GM23338 (cell line): ENCODE data around the gene SREBF2.

Experiments used
- CREB1 ChIP-seq: fragments of 250-450 bp; sonication (Bioruptor Pico); IDR thresholded peaks from 2 replicates; pipeline ENCODE4 v1.5.0; 2020; ENCODE audit warnings: low read depth, mild to moderate bottlenecking, moderate library complexity
- EZH2 ChIP-seq: fragments of 200-600 bp; sonication (generic); IDR thresholded peaks from one replicate; pipeline ENCODE4 v1.8.0; 2017; ENCODE audit warnings: antibody characterized with exemption, mild to moderate bottlenecking, low read depth; ENCODE audit not compliant: unreplicated experiment
- TF ChIP-seq, protein P1 (sequence below), 2 experiments: fragments of 200-600 bp in 1 of 2; sonication (generic) in 1 of 2; conservative IDR thresholded peaks; 2 replicates each; pipeline versions ENCODE4 v1.5.1 to v1.6.1; 2016 to 2017; ENCODE audit warnings: antibody characterized with exemption in 2 of 2, low read depth in 2 of 2, mild to moderate bottlenecking in 2 of 2, moderate library complexity in 1 of 2
- TF ChIP-seq, protein P2 (sequence below): IDR thresholded peaks from one replicate; pipeline ENCODE4 v1.6.1; 2018; ENCODE audit warnings: antibody characterized with exemption; ENCODE audit not compliant: unreplicated experiment

DNA sequence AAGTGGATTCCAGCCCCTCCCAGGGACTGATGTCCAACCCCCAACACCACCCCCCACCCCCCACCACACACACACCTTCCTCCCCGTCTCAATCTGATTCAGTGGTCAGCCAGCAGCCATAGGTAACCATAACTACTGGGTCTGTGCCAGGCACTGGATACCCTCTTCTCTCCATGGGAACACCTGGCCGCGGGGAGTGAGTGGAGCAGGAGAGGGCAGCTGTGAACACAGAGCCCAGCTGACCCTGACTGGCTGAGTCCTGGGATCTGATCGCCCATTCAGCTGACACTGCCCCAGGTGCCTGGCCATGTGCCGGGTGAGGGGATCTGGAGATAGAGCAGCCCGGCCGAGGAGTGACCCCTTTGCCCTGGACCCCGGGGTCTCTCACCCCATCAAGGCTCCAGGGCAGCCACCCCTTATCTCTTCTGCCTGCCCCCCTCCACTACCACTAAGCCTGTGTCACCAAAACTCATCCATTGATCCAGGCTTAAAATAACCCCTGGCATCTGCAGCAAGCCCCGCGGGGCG lies 84.5 kb downstream of the SREBF2 start:
- TF ChIP-seq, protein P1, sequence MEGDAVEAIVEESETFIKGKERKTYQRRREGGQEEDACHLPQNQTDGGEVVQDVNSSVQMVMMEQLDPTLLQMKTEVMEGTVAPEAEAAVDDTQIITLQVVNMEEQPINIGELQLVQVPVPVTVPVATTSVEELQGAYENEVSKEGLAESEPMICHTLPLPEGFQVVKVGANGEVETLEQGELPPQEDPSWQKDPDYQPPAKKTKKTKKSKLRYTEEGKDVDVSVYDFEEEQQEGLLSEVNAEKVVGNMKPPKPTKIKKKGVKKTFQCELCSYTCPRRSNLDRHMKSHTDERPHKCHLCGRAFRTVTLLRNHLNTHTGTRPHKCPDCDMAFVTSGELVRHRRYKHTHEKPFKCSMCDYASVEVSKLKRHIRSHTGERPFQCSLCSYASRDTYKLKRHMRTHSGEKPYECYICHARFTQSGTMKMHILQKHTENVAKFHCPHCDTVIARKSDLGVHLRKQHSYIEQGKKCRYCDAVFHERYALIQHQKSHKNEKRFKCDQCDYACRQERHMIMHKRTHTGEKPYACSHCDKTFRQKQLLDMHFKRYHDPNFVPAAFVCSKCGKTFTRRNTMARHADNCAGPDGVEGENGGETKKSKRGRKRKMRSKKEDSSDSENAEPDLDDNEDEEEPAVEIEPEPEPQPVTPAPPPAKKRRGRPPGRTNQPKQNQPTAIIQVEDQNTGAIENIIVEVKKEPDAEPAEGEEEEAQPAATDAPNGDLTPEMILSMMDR (conservative IDR thresholded peaks at IDR 0.05; ENCODE audit: low read depth in 2 of 2) = no peak
- TF ChIP-seq, protein P2, sequence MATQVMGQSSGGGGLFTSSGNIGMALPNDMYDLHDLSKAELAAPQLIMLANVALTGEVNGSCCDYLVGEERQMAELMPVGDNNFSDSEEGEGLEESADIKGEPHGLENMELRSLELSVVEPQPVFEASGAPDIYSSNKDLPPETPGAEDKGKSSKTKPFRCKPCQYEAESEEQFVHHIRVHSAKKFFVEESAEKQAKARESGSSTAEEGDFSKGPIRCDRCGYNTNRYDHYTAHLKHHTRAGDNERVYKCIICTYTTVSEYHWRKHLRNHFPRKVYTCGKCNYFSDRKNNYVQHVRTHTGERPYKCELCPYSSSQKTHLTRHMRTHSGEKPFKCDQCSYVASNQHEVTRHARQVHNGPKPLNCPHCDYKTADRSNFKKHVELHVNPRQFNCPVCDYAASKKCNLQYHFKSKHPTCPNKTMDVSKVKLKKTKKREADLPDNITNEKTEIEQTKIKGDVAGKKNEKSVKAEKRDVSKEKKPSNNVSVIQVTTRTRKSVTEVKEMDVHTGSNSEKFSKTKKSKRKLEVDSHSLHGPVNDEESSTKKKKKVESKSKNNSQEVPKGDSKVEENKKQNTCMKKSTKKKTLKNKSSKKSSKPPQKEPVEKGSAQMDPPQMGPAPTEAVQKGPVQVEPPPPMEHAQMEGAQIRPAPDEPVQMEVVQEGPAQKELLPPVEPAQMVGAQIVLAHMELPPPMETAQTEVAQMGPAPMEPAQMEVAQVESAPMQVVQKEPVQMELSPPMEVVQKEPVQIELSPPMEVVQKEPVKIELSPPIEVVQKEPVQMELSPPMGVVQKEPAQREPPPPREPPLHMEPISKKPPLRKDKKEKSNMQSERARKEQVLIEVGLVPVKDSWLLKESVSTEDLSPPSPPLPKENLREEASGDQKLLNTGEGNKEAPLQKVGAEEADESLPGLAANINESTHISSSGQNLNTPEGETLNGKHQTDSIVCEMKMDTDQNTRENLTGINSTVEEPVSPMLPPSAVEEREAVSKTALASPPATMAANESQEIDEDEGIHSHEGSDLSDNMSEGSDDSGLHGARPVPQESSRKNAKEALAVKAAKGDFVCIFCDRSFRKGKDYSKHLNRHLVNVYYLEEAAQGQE = no peak
- no peak for TF ChIP-seq CREB1
- no peak for TF ChIP-seq EZH2
